HEK293 (cell line): ENCODE results near the gene PPY.

Experiments
- BCL11B ChIP-seq: fragments of 450-650 bp; formaldehyde crosslinking; IDR thresholded peaks from 2 replicates; pipeline ENCODE4 v1.5.1; 2016; ENCODE audit warnings: low read depth, missing biosample characterization, missing genetic modification characterization
- GLI2 ChIP-seq: fragments of 450-650 bp; formaldehyde crosslinking; IDR thresholded peaks from 2 replicates; pipeline ENCODE4; 2017; ENCODE audit warnings: missing biosample characterization, missing genetic modification characterization, low read depth, borderline replicate concordance
- KLF9 ChIP-seq: fragments of 450-650 bp; formaldehyde crosslinking; IDR thresholded peaks from 2 replicates; pipeline ENCODE4 v1.5.1; 2016; ENCODE audit warnings: missing biosample characterization, missing genetic modification characterization, low read depth
- ZBTB48 ChIP-seq: fragments of 450-650 bp; formaldehyde crosslinking; IDR thresholded peaks from 2 replicates; pipeline ENCODE4 v1.5.1; 2016; ENCODE audit warnings: missing biosample characterization, missing genetic modification characterization
- ZBTB8A ChIP-seq: fragments of 450-650 bp; formaldehyde crosslinking; IDR thresholded peaks from 2 replicates; pipeline ENCODE4 v1.5.1; 2016; ENCODE audit warnings: missing biosample characterization, missing genetic modification characterization
- ZIC2 ChIP-seq: fragments of 450-650 bp; formaldehyde crosslinking; IDR thresholded peaks from 2 replicates; pipeline ENCODE4 v1.5.1; 2016; ENCODE audit warnings: missing biosample characterization, missing genetic modification characterization
- ZNF24 ChIP-seq: fragments of 450-650 bp; formaldehyde crosslinking; IDR thresholded peaks from 2 replicates; pipeline ENCODE4 v1.5.1; 2016; ENCODE audit warnings: missing biosample characterization, missing genetic modification characterization
- ZNF37A ChIP-seq: fragments of 450-650 bp; IDR thresholded peaks from 2 replicates; pipeline ENCODE4 v1.5.1; 2018; ENCODE audit warnings: missing biosample characterization, missing genetic modification characterization
- ZNF391 ChIP-seq: fragments of 450-650 bp; formaldehyde crosslinking; IDR thresholded peaks from 2 replicates; pipeline ENCODE4 v1.5.1; 2016; ENCODE audit warnings: low read depth, missing biosample characterization, missing genetic modification characterization, borderline replicate concordance
- ZNF404 ChIP-seq: fragments of 450-650 bp; formaldehyde crosslinking; IDR thresholded peaks from 2 replicates; pipeline ENCODE4 v1.5.1; 2017; ENCODE audit warnings: missing biosample characterization, missing genetic modification characterization
- ZNF473 ChIP-seq: fragments of 450-650 bp; formaldehyde crosslinking; IDR thresholded peaks from 2 replicates; pipeline ENCODE4 v1.5.1; 2017; ENCODE audit warnings: missing biosample characterization, missing genetic modification characterization
- ZNF514 ChIP-seq: fragments of 450-650 bp; formaldehyde crosslinking; IDR thresholded peaks from 2 replicates; pipeline ENCODE4 v1.5.1; 2016; ENCODE audit warnings: missing biosample characterization, missing genetic modification characterization
- ZNF585B ChIP-seq: fragments of 450-650 bp; formaldehyde crosslinking; IDR thresholded peaks from 2 replicates; pipeline ENCODE4 v1.5.1; 2016; ENCODE audit warnings: missing biosample characterization, missing genetic modification characterization
- ZNF658 ChIP-seq: fragments of 450-650 bp; formaldehyde crosslinking; IDR thresholded peaks from 2 replicates; pipeline ENCODE4; 2016; ENCODE audit warnings: missing biosample characterization, missing genetic modification characterization
- ZNF664 ChIP-seq: fragments of 450-650 bp; formaldehyde crosslinking; IDR thresholded peaks from 2 replicates; pipeline ENCODE4 v1.5.1; 2016; ENCODE audit warnings: missing biosample characterization, missing genetic modification characterization
- ZNF677 ChIP-seq: fragments of 450-650 bp; IDR thresholded peaks from 2 replicates; pipeline ENCODE4 v1.5.0; 2018; ENCODE audit warnings: missing biosample characterization, mild to moderate bottlenecking, missing genetic modification characterization, moderate library complexity
- ZNF843 ChIP-seq: fragments of 450-650 bp; formaldehyde crosslinking; IDR thresholded peaks from 2 replicates; pipeline ENCODE4 v1.5.1; 2016; ENCODE audit warnings: missing biosample characterization, missing genetic modification characterization
- TF ChIP-seq, protein P1 (sequence below): fragments of 450-650 bp; formaldehyde crosslinking; IDR thresholded peaks from 2 replicates; pipeline ENCODE4 v1.5.1; 2016; ENCODE audit warnings: missing biosample characterization, missing genetic modification characterization
- TF ChIP-seq, protein P2 (sequence below): fragments of 450-650 bp; formaldehyde crosslinking; IDR thresholded peaks from 2 replicates; pipeline ENCODE4 v1.5.1; 2016; ENCODE audit warnings: missing biosample characterization, missing genetic modification characterization
- TF ChIP-seq, protein P3 (sequence below): fragments of 450-650 bp; formaldehyde crosslinking; IDR thresholded peaks from 2 replicates; pipeline ENCODE4 v1.5.1; 2016; ENCODE audit warnings: missing biosample characterization, missing genetic modification characterization, borderline replicate concordance
- TF ChIP-seq, protein P4 (sequence below): fragments of 450-650 bp; IDR thresholded peaks from 2 replicates; pipeline ENCODE4 v1.5.1; 2018; ENCODE audit warnings: missing biosample characterization, missing genetic modification characterization
- TF ChIP-seq, protein P5 (sequence below): fragments of 450-650 bp; formaldehyde crosslinking; IDR thresholded peaks from 2 replicates; pipeline ENCODE4 v1.5.1; 2016; ENCODE audit warnings: missing biosample characterization, missing genetic modification characterization
- TF ChIP-seq, protein P6 (sequence below): fragments of 450-650 bp; formaldehyde crosslinking; IDR thresholded peaks from 2 replicates; pipeline ENCODE4 v1.5.1; 2016; ENCODE audit warnings: missing biosample characterization, missing genetic modification characterization, borderline replicate concordance

PPY gene

DNA sequence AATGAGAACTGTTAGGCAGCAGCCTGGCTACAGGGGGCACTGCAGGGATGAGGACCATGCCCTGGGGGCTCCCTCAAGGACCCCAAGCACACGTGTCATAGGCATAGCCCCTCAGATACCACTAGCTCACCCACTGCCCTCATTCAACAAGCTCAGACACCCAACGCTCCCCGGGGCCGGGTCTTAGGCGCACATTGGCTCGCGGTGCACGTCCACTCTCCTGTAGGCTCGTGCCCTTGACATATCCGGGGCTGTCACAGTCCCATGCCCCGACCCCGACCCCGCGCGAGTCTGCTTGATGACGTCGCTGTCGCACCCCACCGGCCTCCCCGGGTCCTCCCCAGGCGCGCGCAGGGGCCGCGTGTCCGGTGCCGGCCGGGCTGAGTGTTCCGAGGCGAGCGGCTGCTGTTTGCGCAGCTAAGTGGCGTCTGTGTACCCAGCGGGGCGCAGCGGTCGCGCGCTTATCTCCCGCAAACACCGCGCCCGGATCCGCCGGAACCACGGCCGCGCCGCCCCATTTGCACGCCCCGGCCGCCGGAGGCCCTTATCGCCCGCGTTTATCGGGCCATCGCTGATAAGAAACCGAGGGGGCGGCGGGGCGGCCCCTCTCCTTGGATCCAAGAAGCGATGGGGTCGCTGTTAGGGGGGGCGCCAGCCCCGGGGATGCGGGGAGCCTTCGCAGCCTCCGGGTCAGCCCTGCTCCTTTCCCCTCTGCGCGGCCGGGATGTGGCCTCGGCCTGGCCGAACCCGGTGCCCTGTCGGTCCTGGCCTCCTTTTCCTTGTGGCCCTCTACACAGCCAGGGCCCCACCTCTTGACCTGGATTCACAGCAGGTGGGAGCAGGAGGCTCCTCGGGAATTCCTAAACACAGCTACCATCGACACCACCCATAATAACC is 41.5 kb upstream of the PPY start (continued):
- TF ChIP-seq, protein P1, sequence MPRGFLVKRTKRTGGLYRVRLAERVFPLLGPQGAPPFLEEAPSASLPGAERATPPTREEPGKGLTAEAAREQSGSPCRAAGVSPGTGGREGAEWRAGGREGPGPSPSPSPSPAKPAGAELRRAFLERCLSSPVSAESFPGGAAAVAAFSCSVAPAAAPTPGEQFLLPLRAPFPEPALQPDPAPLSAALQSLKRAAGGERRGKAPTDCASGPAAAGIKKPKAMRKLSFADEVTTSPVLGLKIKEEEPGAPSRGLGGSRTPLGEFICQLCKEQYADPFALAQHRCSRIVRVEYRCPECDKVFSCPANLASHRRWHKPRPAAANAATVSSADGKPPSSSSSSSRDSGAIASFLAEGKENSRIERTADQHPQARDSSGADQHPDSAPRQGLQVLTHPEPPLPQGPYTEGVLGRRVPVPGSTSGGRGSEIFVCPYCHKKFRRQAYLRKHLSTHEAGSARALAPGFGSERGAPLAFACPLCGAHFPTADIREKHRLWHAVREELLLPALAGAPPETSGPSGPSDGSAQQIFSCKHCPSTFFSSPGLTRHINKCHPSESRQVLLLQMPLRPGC (tag by site-specific recombination): no peak
- TF ChIP-seq BCL11B (no peak), ZNF843 (tag by site-specific recombination) (peak; percentile 25; the same call in 1 of the 2 replicates), ZIC2 (tag by site-specific recombination) (peak; percentile 93), KLF9 (tag by site-specific recombination) (no peak), ZNF514 (tag by site-specific recombination) (no peak), ZBTB48 (tag by site-specific recombination) (peak; percentile 76; the same call in 1 of the 2 replicates), ZNF24 (tag by site-specific recombination) (0 out of 2 replicates have a peak, but pooled peaks have one; percentile 36), ZNF391 (tag by site-specific recombination) (no peak), ZNF404 (no peak), GLI2 (tag by site-specific recombination) (no peak), ZNF37A (tag by site-specific recombination) (no peak), ZBTB8A (tag by site-specific recombination) (peak; percentile 84), ZNF585B (tag by site-specific recombination) (no peak), ZNF658 (tag by site-specific recombination) (no peak), ZNF664 (tag by site-specific recombination) (no peak), ZNF473 (tag by site-specific recombination) (no peak), ZNF677 (no peak)
- TF ChIP-seq, protein P2, sequence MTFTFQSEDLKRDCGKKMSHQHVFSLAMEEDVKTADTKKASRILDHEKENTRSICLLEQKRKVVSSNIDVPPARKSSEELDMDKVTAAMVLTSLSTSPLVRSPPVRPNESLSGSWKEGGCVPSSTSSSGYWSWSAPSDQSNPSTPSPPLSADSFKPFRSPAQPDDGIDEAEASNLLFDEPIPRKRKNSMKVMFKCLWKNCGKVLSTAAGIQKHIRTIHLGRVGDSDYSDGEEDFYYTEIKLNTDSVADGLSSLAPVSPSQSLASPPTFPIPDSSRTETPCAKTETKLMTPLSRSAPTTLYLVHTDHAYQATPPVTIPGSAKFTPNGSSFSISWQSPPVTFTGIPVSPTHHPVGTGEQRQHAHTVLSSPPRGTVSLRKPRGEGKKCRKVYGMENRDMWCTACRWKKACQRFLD: no peak
- TF ChIP-seq, protein P3, sequence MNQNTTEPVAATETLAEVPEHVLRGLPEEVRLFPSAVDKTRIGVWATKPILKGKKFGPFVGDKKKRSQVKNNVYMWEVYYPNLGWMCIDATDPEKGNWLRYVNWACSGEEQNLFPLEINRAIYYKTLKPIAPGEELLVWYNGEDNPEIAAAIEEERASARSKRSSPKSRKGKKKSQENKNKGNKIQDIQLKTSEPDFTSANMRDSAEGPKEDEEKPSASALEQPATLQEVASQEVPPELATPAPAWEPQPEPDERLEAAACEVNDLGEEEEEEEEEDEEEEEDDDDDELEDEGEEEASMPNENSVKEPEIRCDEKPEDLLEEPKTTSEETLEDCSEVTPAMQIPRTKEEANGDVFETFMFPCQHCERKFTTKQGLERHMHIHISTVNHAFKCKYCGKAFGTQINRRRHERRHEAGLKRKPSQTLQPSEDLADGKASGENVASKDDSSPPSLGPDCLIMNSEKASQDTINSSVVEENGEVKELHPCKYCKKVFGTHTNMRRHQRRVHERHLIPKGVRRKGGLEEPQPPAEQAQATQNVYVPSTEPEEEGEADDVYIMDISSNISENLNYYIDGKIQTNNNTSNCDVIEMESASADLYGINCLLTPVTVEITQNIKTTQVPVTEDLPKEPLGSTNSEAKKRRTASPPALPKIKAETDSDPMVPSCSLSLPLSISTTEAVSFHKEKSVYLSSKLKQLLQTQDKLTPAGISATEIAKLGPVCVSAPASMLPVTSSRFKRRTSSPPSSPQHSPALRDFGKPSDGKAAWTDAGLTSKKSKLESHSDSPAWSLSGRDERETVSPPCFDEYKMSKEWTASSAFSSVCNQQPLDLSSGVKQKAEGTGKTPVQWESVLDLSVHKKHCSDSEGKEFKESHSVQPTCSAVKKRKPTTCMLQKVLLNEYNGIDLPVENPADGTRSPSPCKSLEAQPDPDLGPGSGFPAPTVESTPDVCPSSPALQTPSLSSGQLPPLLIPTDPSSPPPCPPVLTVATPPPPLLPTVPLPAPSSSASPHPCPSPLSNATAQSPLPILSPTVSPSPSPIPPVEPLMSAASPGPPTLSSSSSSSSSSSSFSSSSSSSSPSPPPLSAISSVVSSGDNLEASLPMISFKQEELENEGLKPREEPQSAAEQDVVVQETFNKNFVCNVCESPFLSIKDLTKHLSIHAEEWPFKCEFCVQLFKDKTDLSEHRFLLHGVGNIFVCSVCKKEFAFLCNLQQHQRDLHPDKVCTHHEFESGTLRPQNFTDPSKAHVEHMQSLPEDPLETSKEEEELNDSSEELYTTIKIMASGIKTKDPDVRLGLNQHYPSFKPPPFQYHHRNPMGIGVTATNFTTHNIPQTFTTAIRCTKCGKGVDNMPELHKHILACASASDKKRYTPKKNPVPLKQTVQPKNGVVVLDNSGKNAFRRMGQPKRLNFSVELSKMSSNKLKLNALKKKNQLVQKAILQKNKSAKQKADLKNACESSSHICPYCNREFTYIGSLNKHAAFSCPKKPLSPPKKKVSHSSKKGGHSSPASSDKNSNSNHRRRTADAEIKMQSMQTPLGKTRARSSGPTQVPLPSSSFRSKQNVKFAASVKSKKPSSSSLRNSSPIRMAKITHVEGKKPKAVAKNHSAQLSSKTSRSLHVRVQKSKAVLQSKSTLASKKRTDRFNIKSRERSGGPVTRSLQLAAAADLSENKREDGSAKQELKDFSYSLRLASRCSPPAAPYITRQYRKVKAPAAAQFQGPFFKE (tag by site-specific recombination): no peak
- TF ChIP-seq, protein P4, sequence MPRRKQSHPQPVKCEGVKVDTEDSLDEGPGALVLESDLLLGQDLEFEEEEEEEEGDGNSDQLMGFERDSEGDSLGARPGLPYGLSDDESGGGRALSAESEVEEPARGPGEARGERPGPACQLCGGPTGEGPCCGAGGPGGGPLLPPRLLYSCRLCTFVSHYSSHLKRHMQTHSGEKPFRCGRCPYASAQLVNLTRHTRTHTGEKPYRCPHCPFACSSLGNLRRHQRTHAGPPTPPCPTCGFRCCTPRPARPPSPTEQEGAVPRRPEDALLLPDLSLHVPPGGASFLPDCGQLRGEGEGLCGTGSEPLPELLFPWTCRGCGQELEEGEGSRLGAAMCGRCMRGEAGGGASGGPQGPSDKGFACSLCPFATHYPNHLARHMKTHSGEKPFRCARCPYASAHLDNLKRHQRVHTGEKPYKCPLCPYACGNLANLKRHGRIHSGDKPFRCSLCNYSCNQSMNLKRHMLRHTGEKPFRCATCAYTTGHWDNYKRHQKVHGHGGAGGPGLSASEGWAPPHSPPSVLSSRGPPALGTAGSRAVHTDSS (tag by site-specific recombination): no peak; the same call in 1 of the 2 replicates
- TF ChIP-seq, protein P5, sequence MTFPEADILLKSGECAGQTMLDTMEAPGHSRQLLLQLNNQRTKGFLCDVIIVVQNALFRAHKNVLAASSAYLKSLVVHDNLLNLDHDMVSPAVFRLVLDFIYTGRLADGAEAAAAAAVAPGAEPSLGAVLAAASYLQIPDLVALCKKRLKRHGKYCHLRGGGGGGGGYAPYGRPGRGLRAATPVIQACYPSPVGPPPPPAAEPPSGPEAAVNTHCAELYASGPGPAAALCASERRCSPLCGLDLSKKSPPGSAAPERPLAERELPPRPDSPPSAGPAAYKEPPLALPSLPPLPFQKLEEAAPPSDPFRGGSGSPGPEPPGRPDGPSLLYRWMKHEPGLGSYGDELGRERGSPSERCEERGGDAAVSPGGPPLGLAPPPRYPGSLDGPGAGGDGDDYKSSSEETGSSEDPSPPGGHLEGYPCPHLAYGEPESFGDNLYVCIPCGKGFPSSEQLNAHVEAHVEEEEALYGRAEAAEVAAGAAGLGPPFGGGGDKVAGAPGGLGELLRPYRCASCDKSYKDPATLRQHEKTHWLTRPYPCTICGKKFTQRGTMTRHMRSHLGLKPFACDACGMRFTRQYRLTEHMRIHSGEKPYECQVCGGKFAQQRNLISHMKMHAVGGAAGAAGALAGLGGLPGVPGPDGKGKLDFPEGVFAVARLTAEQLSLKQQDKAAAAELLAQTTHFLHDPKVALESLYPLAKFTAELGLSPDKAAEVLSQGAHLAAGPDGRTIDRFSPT (tag by site-specific recombination): 0 out of 2 replicates have a peak, but pooled peaks have one; percentile 51
- TF ChIP-seq, protein P6, sequence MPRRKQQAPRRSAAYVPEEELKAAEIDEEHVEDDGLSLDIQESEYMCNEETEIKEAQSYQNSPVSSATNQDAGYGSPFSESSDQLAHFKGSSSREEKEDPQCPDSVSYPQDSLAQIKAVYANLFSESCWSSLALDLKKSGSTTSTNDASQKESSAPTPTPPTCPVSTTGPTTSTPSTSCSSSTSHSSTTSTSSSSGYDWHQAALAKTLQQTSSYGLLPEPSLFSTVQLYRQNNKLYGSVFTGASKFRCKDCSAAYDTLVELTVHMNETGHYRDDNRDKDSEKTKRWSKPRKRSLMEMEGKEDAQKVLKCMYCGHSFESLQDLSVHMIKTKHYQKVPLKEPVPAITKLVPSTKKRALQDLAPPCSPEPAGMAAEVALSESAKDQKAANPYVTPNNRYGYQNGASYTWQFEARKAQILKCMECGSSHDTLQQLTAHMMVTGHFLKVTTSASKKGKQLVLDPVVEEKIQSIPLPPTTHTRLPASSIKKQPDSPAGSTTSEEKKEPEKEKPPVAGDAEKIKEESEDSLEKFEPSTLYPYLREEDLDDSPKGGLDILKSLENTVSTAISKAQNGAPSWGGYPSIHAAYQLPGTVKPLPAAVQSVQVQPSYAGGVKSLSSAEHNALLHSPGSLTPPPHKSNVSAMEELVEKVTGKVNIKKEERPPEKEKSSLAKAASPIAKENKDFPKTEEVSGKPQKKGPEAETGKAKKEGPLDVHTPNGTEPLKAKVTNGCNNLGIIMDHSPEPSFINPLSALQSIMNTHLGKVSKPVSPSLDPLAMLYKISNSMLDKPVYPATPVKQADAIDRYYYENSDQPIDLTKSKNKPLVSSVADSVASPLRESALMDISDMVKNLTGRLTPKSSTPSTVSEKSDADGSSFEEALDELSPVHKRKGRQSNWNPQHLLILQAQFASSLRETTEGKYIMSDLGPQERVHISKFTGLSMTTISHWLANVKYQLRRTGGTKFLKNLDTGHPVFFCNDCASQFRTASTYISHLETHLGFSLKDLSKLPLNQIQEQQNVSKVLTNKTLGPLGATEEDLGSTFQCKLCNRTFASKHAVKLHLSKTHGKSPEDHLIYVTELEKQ: no peak
